Stimulated activated CD4-positive, alpha-beta T cell treated with anti-CD3 and anti-CD28 coated beads, TNF-alpha, amount 100 ng/mL, for 1 hour (primary cell): ENCODE measurements around the gene UBLCP1.
"Not testable (repeated sequence)": the region's sequence is repeated elsewhere in the genome, so short reads cannot be mapped to it uniquely, and the experiment has no call there.

ENCODE experiments used
- DNase-seq, 3 donors: peaks; one replicate each; pipeline ENCODE4 v3.0.0-alpha.2; 2020; ENCODE audit warnings: low read depth in 3 of 3, low spot score in 1 of 3

UBLCP1 gene, protein sequence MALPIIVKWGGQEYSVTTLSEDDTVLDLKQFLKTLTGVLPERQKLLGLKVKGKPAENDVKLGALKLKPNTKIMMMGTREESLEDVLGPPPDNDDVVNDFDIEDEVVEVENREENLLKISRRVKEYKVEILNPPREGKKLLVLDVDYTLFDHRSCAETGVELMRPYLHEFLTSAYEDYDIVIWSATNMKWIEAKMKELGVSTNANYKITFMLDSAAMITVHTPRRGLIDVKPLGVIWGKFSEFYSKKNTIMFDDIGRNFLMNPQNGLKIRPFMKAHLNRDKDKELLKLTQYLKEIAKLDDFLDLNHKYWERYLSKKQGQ

DNA sequence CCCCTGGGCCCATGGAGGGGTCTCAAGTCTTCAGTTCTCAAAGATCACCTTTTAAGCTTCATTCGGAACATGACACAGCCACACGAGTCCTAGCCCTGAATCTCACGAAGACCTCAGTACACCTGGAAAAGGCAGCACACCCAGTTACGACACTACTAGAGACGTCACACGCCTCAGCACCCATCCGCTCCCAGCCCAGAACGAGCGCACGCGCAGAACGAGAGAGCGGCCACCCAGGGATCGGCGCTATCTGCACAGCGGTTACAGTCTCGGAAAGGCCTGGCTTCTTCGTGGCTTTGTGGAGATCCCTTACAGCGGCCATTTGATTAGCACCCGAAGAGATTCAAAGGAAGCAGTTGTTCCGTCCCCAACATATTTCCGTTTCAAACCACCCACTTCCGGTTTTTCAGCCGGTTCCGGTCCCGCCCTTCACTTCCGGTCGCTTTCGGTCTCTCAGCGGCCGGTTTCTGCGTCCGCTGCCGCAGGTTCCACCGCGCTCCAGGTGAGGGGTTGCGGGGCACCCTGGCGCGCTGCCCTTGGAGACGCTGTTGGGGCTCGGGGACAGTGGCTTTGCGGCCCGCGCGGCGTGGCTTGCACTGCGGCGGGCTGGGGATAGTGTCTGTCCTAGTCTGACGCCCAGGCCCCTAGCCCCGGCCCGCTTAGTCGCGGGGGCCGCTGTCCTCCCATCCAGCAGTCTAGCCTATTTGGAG is at the start of gene UBLCP1:
Gene UBLCP1 (plus strand): TSS at position 432 of the 710 bp plus-strand sequence. CDS start 5,626 bp downstream, outside the sequence.
- peak; percentile 44 to 66 (median 49) for DNase-seq

DNA sequence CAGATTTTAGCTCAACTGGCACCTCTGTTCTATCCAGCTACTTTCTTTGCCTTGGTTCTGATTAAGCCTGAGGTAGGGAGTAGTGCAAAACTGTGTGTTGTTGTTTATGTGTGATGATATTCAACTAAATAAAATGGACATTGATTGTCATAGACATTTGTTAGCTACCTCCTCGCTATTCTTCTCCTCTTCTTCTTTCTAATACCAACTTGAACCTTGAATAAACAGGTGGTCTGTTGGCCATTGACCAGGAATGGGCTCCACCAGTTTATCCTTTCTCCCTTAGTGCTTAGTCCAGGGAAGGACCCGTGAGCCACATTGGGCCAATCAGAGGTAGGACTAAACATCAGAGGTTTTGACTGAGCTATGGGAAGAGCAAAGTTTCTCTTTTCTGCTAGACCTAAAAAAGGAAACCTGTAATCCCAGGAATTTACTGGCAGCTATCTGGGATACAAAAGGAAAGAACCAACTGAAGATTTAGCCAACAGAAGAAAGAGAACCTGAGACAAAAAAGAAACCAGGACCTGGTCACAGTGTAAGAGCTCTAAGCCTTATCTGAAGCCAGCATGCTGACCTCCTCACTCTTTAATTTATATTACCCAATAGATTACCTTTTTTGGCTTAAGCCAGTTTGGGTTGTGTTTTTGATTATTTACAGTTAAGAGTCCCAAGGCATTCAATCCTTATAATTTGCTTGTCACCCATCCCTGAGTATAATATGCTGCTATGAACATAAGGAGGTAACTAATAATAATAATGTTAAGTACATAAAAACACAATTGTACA is 48.4 kb upstream of the UBLCP1 start:
- DNase-seq, result no peak

DNA sequence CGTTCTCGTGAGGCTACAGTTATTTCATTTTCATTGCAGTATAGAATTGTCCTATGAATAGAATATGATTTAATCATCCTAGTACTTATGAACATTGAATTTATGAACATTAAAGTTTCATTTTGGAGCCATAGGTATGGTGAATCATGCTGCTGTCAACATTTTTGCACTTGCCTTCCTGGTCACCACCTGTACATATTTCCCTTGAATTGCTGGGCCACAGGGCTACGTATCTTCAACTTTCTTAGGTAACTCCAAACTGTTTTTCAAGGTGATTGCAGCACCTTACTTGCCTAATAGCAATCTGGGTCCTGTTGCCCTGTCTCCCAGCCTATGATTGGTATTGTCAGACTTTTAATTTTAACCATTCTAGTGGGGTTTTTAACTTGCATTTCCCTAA is 47.2 kb upstream of the UBLCP1 start:
- DNase-seq, result no peak

DNA sequence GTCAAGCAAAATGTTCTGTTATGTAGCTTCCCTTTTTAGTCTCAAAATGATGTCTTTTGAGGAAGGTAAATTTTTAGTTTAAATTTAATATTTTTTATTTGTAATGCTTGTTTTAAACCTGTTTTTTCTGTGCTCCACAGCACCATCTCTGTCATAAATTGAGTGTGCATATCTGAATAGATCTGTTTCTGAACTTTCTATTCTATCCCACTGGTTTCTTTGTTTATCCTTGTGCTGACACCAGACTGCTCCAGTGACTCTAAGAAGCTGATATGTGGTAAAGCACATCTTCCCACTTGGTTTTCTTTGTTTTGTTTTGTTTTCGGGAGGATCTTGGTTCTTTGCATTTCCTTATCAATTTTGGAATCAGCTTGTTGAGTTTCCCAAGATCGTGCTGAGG is 46.6 kb upstream of the UBLCP1 start:
- no peak for DNase-seq

DNA sequence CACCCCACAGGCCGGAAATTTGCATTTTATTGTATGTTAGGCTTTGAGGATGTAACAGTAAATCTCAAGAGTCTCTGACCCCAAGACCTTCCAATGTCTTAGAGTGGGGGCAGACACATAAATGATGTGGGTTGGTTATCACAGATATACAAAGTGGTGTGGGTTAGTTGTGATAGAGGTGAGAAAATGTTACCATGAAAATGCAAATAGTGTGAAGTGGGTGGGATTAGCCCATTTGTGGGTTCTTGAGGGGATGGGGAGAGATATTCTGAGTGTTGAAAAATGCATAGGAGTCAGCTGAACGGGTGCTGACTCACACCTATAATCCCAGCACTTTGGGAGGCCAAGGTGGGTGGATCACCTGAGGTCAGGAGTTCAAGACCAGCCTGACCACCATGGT is 45.9 kb upstream of the UBLCP1 start:
- no peak for DNase-seq

DNA sequence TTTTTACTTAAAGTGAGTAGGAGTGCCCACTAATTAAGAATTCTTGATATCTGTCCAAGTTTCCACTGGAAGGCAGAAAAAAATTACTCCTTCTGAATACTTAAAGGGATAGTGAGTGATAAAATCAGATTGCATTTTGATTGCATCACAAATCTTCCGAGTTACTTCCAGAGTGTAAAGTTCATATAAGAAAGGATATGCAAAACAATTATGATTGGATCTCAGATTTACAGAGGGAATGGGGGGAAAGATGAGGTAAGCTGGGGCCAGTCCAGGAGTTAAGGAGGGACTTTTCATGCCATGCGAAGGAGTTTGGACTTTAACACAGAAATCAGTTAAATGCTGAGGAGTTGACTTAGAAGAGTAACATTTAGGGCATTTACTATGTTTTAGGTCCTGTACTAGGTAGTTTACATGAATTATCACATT is 44.5 kb upstream of the UBLCP1 start:
- no peak for DNase-seq

DNA sequence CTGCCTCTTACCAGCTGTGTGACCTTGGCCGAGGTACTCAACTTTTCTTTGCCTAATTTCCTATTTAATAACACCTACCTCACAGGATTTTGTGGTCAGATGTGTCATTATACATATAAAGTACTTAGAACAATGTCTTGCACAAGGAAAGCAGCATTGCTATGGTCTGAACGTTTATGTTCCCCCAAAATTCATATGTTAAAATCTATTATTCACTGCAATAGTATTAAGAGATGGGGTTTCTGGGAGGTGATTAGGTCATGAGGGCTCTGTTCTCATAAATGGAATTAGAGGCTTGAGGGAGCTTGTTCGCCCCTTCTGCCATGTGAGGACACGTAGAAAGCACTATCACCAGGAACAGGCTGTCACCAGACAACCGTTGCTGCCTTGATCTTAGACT is 42.9 kb upstream of the UBLCP1 start:
- DNase-seq, result no peak

DNA sequence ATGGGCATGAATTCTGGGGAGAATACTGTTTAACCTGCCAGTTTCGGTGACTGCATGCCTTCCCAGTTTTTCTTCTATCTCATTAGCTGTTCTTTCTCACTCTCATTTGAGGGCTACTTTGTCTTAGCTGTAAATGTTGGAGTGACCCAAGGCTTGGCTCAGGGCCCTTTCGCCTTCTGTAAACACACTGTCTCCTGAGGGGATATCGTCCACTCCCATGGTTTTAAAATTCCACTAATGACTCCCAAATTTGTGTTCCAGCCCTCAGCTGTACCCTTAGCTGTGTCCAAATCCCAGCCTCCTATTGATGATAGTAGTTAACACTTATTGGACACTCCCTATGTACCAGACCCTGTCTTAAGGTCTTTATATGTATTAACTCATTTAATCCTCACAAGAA is 39.6 kb upstream of the UBLCP1 start:
- no peak for DNase-seq

DNA sequence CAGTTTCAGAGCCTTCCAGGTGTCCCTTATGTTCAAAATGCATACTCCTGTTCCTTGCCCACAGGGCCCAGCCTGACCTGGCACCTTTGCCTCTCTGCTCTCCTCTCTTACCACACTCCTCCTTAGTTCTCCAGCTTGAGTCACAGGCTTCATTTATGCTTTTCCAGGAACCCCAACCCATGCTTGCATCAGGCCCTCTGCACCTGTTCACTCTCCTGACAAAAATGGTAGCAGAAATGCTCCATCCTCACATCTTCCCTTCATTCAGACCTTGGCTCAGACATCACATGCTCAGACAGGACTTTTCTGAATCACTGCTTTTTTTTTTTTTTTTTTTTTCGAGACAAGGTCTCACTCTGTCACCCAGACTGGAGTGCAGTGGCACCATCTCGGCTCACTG is 38.6 kb upstream of the UBLCP1 start:
- DNase-seq, result no peak

DNA sequence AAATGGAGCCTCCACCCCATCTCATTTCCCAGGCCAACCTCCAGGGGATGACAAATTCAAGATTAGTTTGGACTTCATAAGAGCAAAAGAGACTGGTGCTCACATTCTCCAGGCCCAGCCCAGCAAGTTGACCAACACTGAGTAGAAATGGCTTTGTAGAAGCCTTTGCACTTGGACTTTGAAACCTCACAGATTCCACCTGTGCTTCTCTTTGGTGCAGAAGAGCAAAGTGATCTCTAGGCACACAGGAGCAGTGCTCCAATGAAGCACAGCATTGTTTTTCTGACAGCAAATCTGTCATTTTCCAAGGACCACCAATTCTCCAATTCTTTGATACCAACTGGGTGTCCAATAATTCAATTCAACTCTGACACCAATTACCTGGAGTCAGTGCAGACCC is 36.6 kb upstream of the UBLCP1 start:
- DNase-seq, result no peak

DNA sequence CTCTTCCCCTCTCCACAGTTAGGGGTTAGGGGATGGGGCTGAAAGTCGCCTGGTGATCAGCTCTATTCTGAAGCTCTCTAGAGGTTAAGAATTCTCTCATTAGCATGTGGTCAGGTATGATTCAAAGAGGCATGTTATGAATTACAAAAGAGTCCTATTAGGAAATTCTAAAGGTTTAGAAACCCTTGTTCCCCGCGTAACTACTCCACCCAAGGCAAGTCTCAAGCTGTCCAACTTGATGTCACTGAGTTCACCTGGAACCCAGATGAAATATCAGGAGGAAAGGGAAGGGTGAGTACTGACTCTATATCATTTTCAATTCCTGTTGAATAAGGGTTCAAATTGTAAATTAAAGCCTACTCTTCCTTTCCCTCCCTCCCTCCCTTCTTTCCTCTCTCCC is 35.6 kb upstream of the UBLCP1 start:
- DNase-seq, result no peak

DNA sequence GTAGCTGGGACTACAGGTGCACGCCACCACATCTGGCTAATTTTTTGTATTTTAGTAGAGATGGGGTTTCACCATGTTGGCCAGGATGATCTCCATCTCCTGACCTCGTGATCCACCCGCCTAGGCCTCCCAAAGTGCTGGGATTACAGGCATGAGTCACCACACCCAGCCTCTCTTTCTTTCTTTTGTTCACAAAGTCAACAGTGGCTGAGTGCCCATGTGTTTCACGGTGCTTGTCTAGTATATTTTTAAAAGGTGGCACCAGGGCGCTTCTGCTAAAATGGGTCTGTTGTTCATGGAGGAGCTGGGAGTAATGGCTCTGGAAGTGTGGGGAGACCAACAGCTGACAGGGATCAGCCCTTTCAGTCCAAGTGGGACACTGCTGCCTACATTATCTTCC is 35.0 kb upstream of the UBLCP1 start:
- DNase-seq, result not testable (repeated sequence)

DNA sequence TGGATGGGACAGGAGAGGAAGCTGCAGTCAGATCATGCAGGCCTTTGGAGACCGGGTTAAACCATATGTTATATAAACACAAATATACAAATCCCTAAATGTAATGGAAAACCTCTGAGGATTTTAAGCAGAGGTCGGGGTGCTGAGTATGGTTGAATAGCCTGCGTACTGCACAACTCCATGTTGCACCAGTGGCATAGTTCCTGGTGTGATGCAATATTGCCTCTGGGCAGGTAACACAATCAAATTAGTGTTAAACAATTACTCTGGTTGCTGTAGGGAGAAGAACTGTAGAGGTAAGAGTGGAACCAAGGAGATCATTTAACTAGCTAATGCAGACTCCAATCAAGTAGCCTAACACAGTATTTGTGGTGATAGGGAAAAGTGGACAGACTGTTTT is 32.4 kb upstream of the UBLCP1 start:
- DNase-seq, result no peak

DNA sequence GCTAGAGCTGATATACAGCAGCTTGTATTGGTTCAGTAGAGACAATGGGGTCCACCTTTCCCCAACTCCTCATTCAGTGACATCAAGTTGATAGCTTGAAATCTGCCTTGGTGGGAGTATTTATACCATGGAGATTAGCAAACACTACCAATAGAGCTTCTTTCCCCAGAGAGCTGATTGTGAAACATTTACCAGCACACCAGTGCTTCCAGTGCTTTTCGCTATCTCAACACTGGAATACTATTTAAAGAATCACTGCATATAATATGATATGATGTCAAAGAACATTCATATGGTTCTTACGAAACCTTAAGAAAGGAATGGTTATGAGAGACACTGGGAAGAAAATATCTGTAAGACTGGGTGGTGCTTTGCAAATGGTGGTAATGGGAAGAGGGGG is 31.9 kb upstream of the UBLCP1 start:
- DNase-seq, result no peak

DNA sequence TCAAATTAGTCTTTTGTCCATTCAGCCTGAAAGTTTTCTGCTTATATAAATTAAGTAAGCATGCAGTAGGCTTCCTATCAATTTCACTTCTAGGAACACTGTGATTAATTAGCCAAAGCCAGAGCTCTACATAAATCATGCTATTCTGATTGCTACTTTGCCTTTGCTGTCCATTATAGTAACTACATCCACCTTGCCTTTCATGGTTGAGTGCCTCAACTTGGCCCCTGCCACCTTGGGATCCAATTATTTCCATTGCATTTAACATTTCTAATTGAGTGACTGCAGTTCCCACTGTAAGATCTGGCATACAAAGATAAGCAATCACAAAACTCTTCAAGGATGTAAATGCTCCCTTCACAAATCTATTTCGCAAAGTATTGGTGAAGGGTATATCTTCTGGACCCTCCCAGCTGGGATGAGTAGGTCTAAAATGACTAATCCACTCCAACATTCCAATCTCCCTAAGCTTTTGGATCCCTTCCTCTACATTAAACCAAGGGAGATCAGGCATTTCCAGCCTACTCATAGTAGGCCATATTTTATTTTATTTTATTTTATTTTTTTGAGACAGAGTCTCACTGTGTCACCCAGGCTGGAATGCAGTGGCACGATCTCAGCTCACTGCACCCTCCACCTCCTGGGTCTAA is 27.1 kb upstream of the UBLCP1 start:
- not testable (repeated sequence) for DNase-seq

DNA sequence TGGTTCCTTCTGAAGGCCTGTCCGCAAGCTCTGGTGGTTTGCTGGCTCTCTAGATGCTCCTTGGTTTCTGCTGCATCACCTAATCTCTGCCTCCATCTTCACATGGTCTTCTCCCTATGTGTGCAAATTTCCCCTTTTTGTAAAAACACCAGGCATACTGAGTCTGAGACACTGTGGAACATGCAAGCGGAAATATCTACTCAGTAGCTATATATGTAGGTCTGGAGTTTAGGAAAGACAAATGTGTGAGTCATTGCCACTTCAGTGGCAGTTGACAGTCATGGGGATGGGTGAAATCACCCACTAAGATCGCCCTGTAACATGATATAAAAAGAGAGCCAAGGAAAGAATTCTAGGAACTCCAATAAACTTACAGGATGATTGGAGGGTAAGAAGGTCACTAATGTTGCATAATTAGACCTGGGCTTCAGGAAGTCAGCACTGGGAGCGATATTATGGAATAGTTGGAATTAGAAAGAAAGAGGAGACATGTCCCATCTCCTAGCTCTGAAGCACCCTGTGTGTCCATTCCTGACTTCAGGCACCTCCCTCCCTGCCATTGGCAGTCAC is 22.7 kb upstream of the UBLCP1 start:
- DNase-seq, result no peak

DNA sequence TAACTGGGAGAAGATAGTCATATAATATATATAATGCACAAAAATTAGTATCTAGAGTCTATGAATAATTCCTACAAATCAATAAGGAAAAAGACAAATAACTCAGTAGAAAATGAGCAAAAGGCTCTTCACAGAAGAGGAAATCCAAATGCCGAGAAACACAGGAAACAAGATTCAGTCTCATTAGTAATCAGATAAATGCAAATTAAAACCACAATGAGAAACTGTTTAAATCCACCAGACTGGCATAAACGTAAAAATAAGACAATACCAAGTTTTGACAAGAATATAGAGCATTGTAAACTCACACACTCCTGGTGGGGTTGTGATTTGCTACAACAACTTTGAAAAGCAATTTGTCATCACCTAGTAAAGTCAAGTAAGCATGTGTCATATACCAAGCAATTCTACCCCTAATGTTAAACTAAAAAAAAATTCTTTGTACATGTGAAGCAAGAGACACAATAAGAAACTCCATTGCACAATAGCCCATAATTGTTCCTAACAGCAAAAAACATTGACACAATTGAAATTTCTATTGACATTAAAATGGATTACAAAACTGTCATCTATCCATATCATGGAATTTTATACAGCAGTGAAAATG is 21.0 kb upstream of the UBLCP1 start:
- DNase-seq, result no peak

DNA sequence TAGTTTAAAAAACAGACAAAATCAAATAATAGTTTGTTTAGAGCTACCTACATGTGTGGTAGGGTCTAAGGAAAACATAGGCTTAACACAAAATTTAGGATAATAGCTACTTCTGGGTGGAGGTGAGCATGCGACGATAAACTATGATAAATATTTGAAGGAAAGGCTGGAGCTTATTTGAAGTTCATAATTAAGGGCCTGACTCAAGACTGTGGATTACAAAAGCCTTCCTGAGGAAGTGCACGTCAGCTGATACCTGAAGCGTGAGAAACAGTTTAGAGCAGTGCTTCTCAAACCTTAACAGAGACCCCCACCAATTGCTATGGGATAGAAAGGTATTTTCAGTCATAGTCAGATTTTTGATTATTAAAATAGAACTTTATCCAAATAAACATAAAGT is 20.4 kb upstream of the UBLCP1 start:
- DNase-seq, result no peak

DNA sequence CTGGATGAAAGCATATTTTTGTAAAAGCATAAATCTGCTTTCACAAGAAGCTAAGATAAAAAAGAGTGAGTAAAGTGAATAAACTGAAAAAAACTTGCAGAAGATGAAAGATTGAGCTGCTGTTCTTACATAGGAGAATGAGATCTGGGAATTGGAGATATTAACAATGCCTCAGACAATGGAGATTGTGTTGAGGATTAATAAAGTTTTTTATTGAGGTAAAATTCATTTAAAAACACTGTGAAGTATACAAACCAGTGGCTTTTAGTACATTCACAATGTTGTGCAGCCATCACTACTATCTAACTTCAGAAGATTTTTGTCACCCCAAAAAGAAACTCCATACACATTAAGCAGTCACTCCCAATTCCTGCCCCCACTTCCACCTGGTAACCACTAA is 19.7 kb upstream of the UBLCP1 start:
- no peak for DNase-seq

DNA sequence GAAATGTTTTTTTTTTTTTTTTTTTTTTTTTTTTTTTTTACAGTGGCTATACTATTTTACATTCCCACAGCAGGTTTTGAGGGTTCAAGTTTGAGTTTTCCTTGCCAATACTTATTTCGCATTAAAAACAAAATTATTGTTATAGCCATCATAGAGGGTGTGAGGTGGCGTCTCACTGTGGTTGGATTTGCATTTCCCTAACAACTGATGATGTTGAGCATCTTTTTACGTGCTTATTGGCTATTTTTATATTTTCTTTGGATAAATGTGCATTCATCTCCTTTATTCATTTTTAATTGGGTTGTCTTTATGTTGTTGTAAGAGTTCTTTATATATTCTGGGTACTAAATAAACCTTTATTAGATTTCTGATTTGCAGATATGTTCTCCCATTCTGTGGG is 18.9 kb upstream of the UBLCP1 start:
- DNase-seq, result no peak

DNA sequence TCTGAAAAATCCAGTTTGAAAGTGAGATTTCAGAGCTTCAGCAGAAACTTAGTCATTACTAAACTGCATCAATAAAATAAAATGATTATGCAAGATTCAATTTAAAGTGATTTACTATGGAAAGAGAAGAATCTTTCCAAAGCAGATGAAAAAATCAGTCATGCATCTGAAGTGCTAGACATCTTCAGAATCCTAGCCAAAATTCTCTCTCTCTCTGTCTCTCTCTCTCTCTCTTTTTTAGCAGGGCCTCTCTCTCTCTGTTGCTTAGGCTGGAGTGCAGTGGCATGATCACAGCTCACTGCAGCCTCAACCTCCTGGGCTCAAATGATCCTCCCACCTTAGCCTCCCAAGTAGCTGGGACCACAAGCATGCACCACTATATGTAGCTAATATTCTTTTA is 18.2 kb upstream of the UBLCP1 start:
- no peak for DNase-seq
